Prostate gland (tissue), 2 donors: ENCODE data around the gene ZNF281. TPM values are rescaled to one million over a fixed set of nuclear protein-coding genes. Genes with fewer than 3 reads are reported as not detected.
"Not testable (repeated sequence)": the region's sequence is repeated elsewhere in the genome, so short reads cannot be mapped to it uniquely, and the experiment has no call there.

Experiments used
- DNase-seq: peaks from one replicate; pipeline ENCODE4 v3.0.0-alpha.2; 2019; ENCODE audit warnings: low spot score
- H3K27ac ChIP-seq, 2 donors: fragments of 200-600 bp; sonication (generic); 2 replicates each; pipeline ENCODE4 v1.5.1; 2017 to 2019
- H3K27me3 ChIP-seq: fragments of 200-600 bp; sonication (generic); replicated peaks from 2 replicates; pipeline ENCODE4 v1.5.1; 2019; ENCODE audit not compliant: insufficient read depth
- H3K36me3 ChIP-seq, 2 donors: fragments of 200-600 bp; sonication (generic); 1 replicate in 1 of 2; 2 replicates in 1 of 2; pipeline versions ENCODE4 v1.5.1 to v1.8.1; 2017 to 2019
- H3K4me1 ChIP-seq: fragments of 200-600 bp; sonication (generic); replicated peaks from 2 replicates; pipeline ENCODE4 v1.5.1; 2019
- H3K4me3 ChIP-seq, 2 donors: fragments of 200-600 bp; sonication (generic); 2 replicates each; pipeline ENCODE4 v1.5.1; 2017 to 2019
- H3K9me3 ChIP-seq: fragments of 200-600 bp; sonication (generic); 2 replicates; pipeline ENCODE4 v1.5.1; 2017
- CTCF ChIP-seq, 4 experiments: fragments of 200-600 bp in 2 of 4; fragments of 450-650 bp in 2 of 4; sonication (generic) in 2 of 4; IDR thresholded peaks; 1 replicate in 3 of 4; 2 replicates in 1 of 4; pipeline ENCODE4 v1.5.1; 2016 to 2019; ENCODE audit warnings: antibody characterized with exemption in 4 of 4, mild to moderate bottlenecking in 2 of 4, moderate library complexity in 2 of 4
- POLR2A ChIP-seq: fragments of 450-650 bp; IDR thresholded peaks from one replicate; pipeline ENCODE4 v1.6.1; 2016; ENCODE audit warnings: antibody characterized with exemption, mild to moderate bottlenecking
- POLR2AphosphoS5 ChIP-seq: sonication (generic); formaldehyde crosslinking; IDR thresholded peaks from one replicate; pipeline ENCODE4 v1.6.1; 2017; ENCODE audit warnings: antibody characterized with exemption
- WGBS: methylation state at CpG from one replicate; pipeline ENCODE4 v1.1.5; 2018; 5-methylcytosine and 5-hydroxymethylcytosine counted together
- intact Hi-C: fragments of 100-400 bp; cut with DNase I; formaldehyde crosslinking; loops from one replicate; pipeline ENCODE4 v1.14.2; 2022
- total RNA-seq, 2 donors: library from RNA; depleted of rRNA; stranded (reverse); fragments of >200 nt; gene quantifications; one replicate each; pipeline ENCODE4 v1.1.0, GENCODE V29; 2016

ZNF281 gene
- total RNA-seq, 2 donors from 2014 or later, result 7.5 to 12.6 TPM

GRCh38 chr1:200443860-200444259 is 34.0 kb upstream of the ZNF281 start:
- H3K27me3 ChIP-seq, result no peaks in the 10 kb centered on the region
- H3K27ac ChIP-seq, result no peak overlapping the region
- intact Hi-C loops, result no loop called here
- H3K4me3 ChIP-seq, result no peak overlapping the region
- H3K36me3 ChIP-seq, result no peaks in the 10 kb centered on the region
- TF ChIP-seq CTCF (IDR thresholded peaks at IDR 0.05) (no peak), POLR2AphosphoS5 (no peak), POLR2A (no peak)
- no peaks in the 10 kb centered on the region for H3K4me1 ChIP-seq
- 24% methylated on average over 2 of the region's 2 CpGs for WGBS
- no peaks in the 10 kb centered on the region for H3K9me3 ChIP-seq
- DNase-seq, result no peak

DNA sequence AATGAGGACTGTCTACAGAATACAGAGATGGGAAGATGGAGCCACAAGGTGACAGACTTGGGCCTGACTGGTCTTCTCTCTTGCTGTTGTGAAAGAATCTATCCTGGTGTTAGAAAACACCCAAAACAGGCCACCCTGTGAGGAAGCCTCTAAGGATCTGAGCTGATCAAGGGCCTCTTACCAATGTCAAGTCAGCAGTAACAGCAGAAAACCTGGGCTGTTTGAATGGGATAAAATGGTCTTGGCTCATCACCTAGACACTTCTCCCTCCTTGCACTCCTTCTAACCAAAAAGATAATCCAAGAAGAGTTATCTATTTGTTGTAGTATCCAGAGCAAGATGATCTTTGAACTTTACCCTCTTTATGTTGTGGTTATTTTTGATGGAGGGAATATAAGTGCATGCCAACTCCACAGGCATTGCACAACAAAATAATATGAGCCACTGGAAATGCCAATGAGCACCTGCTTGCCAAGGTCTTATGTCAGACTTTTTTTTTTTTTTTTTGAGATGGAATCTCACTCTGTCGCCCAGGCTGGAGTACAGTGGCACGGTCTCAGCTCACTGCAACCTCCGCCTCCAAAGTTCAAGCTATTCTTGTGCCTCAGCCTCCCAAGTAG is 32.8 kb upstream of the ZNF281 start:
- no peaks in the 10 kb centered on the region for H3K4me1 ChIP-seq
- H3K36me3 ChIP-seq, result no peaks in the 10 kb centered on the region
- DNase-seq, result no peak
- WGBS, result 87% methylated on average over 3 of the region's 3 CpGs
- no peaks in the 10 kb centered on the region for H3K27me3 ChIP-seq
- H3K27ac ChIP-seq, result no peak overlapping the region
- intact Hi-C loops, result no loop called here
- no peak overlapping the region for H3K4me3 ChIP-seq
- H3K9me3 ChIP-seq, result no peaks in the 10 kb centered on the region
- TF ChIP-seq POLR2A (no peak), CTCF (IDR thresholded peaks at IDR 0.05) (no peak), POLR2AphosphoS5 (no peak)

GRCh38 chr1:200442023-200442422 is 32.2 kb upstream of the ZNF281 start:
- Histone ChIP-seq H3K4me3 (no peak overlapping the region), H3K27me3 (no peaks in the 10 kb centered on the region), H3K4me1 (no peaks in the 10 kb centered on the region), H3K27ac (no peak overlapping the region), H3K36me3 (no peaks in the 10 kb centered on the region), H3K9me3 (no peaks in the 10 kb centered on the region)
- WGBS, result 50% methylated on average over 2 of the region's 2 CpGs
- TF ChIP-seq POLR2AphosphoS5 (no peak), CTCF (IDR thresholded peaks at IDR 0.05) (no peak), POLR2A (no peak)
- intact Hi-C loops, result no loop called here
- no peak for DNase-seq

DNA sequence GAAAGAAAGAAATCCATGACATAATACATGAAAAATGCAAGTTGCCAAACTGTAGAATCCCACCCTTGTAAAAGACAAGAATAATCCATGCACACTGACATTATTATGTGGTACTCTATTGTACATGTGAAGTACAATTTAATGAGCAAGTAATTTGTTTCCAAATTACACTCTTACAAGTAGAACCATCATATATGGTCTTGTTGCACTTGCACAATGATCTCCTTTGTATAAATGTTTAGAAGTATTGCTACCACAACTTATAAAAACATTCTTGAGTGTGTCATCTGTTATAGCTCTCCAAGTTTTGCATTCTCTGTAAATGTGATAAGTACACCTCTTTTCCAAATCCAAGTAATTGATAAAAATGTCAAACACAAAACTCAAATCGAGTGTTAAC is 29.1 kb upstream of the ZNF281 start:
- WGBS, result 84% methylated on average over 1 of the region's 1 CpG
- Histone ChIP-seq H3K36me3 (no peaks in the 10 kb centered on the region), H3K4me1 (no peaks in the 10 kb centered on the region), H3K4me3 (no peak overlapping the region), H3K27me3 (no peaks in the 10 kb centered on the region), H3K9me3 (no peaks in the 10 kb centered on the region), H3K27ac (no peak overlapping the region)
- intact Hi-C loops, result no loop called here
- DNase-seq, result no peak
- no peak for TF ChIP-seq CTCF (IDR thresholded peaks at IDR 0.05)
- TF ChIP-seq POLR2A, result no peak
- TF ChIP-seq POLR2AphosphoS5, result no peak

DNA sequence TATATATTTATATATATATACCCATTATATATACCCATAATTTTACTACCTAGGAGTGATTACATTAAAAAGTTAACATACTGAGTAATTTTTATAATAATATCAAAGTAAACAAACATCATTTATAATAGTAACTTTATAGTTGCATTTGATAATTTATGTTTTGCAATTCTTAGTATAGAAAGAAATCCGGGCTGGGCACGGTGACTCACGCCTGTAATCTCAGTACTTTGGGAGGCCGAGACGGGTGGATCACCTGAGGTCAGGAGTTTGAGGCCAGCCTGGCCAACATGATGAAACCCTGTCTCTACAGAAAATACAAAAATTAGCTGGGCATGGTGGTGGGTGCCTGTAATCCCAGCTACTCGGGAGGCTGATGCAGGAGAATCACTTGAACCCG is 28.6 kb upstream of the ZNF281 start:
- DNase-seq, H3K36me3 ChIP-seq, H3K27me3 ChIP-seq, H3K9me3 ChIP-seq, H3K4me1 ChIP-seq, H3K27ac ChIP-seq, intact Hi-C loops, H3K4me3 ChIP-seq: not testable (repeated sequence)
- WGBS, result 96% methylated on average over 7 of the region's 7 CpGs
